ENCODE measurements around the gene ABCB11. TPM values are rescaled to one million over a fixed set of nuclear protein-coding genes. Genes with fewer than 3 reads are reported as not detected.

ABCB11 gene
- total RNA-seq, 1 donor from 2014 or later, result not detected

DNA sequence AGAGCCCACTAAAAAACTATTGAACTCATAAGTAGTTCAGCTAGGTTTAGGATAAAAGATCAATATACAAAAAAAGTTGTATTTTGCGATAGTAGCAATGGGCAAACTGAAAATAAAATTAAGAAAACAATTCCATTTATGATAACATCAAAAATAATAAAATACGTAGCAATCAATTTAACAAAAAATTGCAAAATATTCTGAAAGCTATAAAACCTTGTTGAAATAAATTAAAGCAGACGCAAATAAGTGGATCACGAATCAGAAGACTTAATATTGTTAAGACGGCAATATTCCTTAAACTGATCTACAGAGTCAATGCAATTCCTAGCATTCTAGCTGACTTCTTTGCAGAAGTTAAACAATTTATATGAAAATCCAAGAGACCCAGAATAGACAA lies 24.5 kb downstream of the ABCB11 start:
- Mint-ChIP-seq H3K4me1 (ENCODE audit: low read depth) (peaks cover 11% of the 10 kb centered on the region), H3K27ac (ENCODE audit: unreplicated experiment) (no peak overlapping the region), H3K27me3 (ENCODE audit: low read depth) (no peaks in the 10 kb centered on the region), H3K4me3 (ENCODE audit: unreplicated experiment) (no peak overlapping the region), H3K36me3 (ENCODE audit: low read depth) (peaks cover 2% of the 10 kb centered on the region), H3K9me3 (ENCODE audit: low read depth) (peaks cover 8% of the 10 kb centered on the region)
- no peak for DNase-seq (ENCODE audit: low spot score)
- TF ChIP-seq, protein P1, sequence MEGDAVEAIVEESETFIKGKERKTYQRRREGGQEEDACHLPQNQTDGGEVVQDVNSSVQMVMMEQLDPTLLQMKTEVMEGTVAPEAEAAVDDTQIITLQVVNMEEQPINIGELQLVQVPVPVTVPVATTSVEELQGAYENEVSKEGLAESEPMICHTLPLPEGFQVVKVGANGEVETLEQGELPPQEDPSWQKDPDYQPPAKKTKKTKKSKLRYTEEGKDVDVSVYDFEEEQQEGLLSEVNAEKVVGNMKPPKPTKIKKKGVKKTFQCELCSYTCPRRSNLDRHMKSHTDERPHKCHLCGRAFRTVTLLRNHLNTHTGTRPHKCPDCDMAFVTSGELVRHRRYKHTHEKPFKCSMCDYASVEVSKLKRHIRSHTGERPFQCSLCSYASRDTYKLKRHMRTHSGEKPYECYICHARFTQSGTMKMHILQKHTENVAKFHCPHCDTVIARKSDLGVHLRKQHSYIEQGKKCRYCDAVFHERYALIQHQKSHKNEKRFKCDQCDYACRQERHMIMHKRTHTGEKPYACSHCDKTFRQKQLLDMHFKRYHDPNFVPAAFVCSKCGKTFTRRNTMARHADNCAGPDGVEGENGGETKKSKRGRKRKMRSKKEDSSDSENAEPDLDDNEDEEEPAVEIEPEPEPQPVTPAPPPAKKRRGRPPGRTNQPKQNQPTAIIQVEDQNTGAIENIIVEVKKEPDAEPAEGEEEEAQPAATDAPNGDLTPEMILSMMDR (IDR thresholded peaks at IDR 0.05), result no peak

DNA sequence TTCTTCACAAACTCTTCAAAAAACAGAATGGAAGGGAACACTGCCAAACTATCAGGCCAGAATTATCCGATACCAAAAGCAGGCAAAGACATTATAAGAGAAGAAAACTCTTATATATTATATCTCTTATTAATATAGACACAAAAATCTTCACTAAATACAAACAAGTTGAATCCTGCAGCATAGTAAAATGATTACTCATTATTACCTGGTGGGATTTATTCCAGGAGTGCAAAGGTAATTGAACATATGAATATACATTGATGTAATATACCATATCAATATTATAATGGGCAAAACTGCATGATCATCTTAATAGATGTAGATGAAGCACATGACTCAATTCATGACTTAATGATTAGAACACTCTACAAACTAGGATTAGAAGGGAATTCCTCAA lies 25.1 kb downstream of the ABCB11 start:
- no peak overlapping the region for H3K4me3 Mint-ChIP-seq (ENCODE audit: unreplicated experiment)
- TF ChIP-seq, protein P1 (IDR thresholded peaks at IDR 0.05), result no peak
- no peaks in the 10 kb centered on the region for H3K27me3 Mint-ChIP-seq (ENCODE audit: low read depth)
- H3K27ac Mint-ChIP-seq (ENCODE audit: unreplicated experiment), result no peak overlapping the region
- peaks cover 2% of the 10 kb centered on the region for H3K36me3 Mint-ChIP-seq (ENCODE audit: low read depth)
- DNase-seq (ENCODE audit: low spot score), result no peak
- peaks cover 8% of the 10 kb centered on the region for H3K9me3 Mint-ChIP-seq (ENCODE audit: low read depth)
- H3K4me1 Mint-ChIP-seq (ENCODE audit: low read depth), result peaks cover 12% of the 10 kb centered on the region

DNA sequence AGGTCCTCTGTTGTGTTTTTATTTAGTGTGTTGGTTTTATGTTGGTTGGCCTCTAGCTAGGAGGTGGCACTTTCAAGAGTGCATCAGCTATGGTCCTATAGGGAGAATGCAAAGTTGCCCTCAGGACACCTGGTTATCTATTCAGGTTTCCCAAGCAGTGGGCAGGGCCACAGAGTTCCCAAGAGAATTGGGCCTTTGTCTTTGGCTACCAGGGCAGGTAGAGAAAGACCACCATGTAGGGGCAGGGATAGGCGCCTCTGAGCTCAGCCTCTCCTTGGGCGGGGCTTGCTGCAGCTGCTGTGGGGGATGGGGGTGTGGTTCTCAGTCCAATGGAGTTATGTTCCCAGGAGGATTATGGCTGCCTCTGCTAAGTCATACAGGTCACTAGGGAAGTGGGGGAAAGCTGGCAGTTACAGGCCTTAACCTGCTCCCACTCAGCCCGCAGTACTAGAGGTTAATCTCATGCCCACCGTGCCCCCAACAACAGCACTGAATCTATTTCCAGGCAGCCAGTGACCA lies 26.0 kb downstream of the ABCB11 start:
- H3K36me3 Mint-ChIP-seq (ENCODE audit: low read depth), result peaks cover 2% of the 10 kb centered on the region
- H3K9me3 Mint-ChIP-seq (ENCODE audit: low read depth), result peaks cover 8% of the 10 kb centered on the region
- no peak for DNase-seq (ENCODE audit: low spot score)
- H3K27ac Mint-ChIP-seq (ENCODE audit: unreplicated experiment), result no peak overlapping the region
- peaks cover 20% of the 10 kb centered on the region for H3K4me1 Mint-ChIP-seq (ENCODE audit: low read depth)
- H3K4me3 Mint-ChIP-seq (ENCODE audit: unreplicated experiment), result no peak overlapping the region
- no peaks in the 10 kb centered on the region for H3K27me3 Mint-ChIP-seq (ENCODE audit: low read depth)
- TF ChIP-seq, protein P1 (IDR thresholded peaks at IDR 0.05), result no peak

DNA sequence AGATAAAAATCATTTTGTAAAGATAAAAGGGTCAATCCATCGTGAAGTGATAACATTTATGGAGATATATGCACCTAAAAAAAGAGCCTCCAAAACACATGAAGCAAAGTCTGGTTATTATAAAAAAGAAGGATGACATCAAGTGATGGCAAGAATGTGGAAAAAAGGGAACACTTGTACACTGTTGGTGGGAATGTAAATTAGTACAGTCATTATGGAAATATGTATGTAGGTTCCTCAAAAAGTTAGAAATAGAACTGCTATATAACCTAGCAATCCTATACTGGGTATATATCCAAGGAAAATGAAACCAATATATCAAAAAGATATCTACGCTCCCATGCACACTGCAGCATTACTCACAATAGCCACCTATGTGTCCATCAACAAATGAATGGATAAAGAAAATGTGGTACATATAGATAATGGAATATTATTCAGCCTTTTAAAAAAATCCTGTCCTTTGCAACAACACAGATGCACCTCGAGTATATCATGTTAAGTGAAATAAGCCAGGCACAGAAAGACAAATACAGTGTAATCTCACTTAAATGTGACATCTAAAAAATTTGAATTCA lies 28.9 kb downstream of the ABCB11 start:
- Mint-ChIP-seq H3K9me3 (ENCODE audit: low read depth) (peaks cover 8% of the 10 kb centered on the region), H3K36me3 (ENCODE audit: low read depth) (peaks cover 2% of the 10 kb centered on the region), H3K27me3 (ENCODE audit: low read depth) (no peaks in the 10 kb centered on the region), H3K27ac (ENCODE audit: unreplicated experiment) (no peak overlapping the region), H3K4me3 (ENCODE audit: unreplicated experiment) (no peak overlapping the region), H3K4me1 (ENCODE audit: low read depth) (peaks cover 40% of the 10 kb centered on the region)
- TF ChIP-seq, protein P1 (IDR thresholded peaks at IDR 0.05), result no peak
- no peak for DNase-seq (ENCODE audit: low spot score)

DNA sequence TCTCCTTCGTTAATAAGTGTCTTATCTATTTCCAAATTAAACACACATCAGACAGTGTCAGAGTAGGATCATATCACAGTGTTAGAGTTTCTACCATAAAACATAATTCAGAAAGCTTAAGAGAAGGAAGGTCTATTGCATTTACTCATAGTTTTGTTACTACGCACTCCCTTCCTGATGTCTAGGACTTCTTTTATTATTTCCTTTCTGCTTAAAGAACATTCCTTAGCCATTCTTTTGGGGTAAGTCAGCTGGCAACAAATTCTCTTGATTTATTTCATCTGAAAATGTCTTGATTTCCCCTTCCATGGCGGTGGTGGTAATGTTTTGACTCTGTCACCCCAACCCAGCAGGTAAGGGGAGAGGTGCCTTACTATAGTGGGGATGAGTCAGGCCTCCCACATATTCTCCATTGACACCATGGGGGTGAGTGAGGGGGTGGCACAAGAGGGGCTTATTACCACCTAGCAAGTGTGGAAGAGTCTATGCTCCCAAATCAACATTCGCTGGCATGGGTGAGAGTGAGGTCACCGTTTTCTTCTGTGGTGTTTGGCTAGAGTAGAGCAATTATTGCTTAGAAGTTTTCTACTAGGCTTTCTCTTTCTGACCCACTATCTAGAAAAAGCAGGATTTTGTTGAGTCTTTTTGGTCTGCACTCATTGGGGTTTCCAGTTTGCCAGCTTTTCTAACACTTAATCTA lies 29.9 kb downstream of the ABCB11 start:
- Mint-ChIP-seq H3K4me1 (ENCODE audit: low read depth) (peaks cover 50% of the 10 kb centered on the region), H3K4me3 (ENCODE audit: unreplicated experiment) (no peak overlapping the region), H3K36me3 (ENCODE audit: low read depth) (peaks cover 2% of the 10 kb centered on the region), H3K27ac (ENCODE audit: unreplicated experiment) (peak overlapping the region; percentile 65), H3K9me3 (ENCODE audit: low read depth) (peaks cover 8% of the 10 kb centered on the region), H3K27me3 (ENCODE audit: low read depth) (no peaks in the 10 kb centered on the region)
- DNase-seq (ENCODE audit: low spot score), result no peak
- TF ChIP-seq, protein P1 (IDR thresholded peaks at IDR 0.05), result no peak
